HL-60 (cell line): Measurements from ENCODE around the gene CYP4A11.

Source experiments
- GABPA ChIP-seq: IDR thresholded peaks from 2 replicates; pipeline ENCODE4 v1.6.1; 2012; ENCODE audit warnings: low read depth
- POLR2AphosphoS5 ChIP-seq: IDR thresholded peaks from 2 replicates; pipeline ENCODE4 v1.6.1; 2012; ENCODE audit warnings: low read depth
- TF ChIP-seq, protein P1 (sequence below): IDR thresholded peaks from one replicate; pipeline ENCODE4 v1.5.1; 2011; ENCODE audit warnings: low read length, control low read depth, inconsistent platforms; ENCODE audit not compliant: insufficient read depth
- TF ChIP-seq, protein P2 (sequence below): IDR thresholded peaks from 2 replicates; pipeline ENCODE4 v1.6.1; 2012; ENCODE audit warnings: low read depth; ENCODE audit not compliant: insufficient replicate concordance

DNA sequence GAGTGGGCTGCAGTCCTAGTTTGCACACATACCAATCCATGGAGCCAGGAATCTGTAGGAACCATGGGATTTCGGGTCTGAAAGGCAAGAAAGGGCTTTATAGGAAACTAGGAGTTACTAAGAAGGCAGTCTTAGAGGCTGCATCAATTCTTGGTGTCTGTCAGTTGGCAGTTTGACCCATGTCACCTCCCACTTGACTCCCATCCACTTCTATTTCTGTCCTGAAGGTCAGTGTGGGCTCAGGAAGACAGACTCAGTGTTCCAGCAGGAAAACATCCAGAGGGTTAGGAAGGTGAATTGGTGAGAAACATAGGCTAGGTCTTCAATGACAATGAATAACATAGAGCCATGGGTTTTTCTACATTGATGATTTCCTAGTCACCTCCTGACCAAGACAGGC lies 4.0 kb downstream of the CYP4A11 start:
- no peak for TF ChIP-seq GABPA
- TF ChIP-seq, protein P1, sequence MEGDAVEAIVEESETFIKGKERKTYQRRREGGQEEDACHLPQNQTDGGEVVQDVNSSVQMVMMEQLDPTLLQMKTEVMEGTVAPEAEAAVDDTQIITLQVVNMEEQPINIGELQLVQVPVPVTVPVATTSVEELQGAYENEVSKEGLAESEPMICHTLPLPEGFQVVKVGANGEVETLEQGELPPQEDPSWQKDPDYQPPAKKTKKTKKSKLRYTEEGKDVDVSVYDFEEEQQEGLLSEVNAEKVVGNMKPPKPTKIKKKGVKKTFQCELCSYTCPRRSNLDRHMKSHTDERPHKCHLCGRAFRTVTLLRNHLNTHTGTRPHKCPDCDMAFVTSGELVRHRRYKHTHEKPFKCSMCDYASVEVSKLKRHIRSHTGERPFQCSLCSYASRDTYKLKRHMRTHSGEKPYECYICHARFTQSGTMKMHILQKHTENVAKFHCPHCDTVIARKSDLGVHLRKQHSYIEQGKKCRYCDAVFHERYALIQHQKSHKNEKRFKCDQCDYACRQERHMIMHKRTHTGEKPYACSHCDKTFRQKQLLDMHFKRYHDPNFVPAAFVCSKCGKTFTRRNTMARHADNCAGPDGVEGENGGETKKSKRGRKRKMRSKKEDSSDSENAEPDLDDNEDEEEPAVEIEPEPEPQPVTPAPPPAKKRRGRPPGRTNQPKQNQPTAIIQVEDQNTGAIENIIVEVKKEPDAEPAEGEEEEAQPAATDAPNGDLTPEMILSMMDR = no peak
- TF ChIP-seq POLR2AphosphoS5 = no peak
- TF ChIP-seq, protein P2, sequence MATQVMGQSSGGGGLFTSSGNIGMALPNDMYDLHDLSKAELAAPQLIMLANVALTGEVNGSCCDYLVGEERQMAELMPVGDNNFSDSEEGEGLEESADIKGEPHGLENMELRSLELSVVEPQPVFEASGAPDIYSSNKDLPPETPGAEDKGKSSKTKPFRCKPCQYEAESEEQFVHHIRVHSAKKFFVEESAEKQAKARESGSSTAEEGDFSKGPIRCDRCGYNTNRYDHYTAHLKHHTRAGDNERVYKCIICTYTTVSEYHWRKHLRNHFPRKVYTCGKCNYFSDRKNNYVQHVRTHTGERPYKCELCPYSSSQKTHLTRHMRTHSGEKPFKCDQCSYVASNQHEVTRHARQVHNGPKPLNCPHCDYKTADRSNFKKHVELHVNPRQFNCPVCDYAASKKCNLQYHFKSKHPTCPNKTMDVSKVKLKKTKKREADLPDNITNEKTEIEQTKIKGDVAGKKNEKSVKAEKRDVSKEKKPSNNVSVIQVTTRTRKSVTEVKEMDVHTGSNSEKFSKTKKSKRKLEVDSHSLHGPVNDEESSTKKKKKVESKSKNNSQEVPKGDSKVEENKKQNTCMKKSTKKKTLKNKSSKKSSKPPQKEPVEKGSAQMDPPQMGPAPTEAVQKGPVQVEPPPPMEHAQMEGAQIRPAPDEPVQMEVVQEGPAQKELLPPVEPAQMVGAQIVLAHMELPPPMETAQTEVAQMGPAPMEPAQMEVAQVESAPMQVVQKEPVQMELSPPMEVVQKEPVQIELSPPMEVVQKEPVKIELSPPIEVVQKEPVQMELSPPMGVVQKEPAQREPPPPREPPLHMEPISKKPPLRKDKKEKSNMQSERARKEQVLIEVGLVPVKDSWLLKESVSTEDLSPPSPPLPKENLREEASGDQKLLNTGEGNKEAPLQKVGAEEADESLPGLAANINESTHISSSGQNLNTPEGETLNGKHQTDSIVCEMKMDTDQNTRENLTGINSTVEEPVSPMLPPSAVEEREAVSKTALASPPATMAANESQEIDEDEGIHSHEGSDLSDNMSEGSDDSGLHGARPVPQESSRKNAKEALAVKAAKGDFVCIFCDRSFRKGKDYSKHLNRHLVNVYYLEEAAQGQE = no peak
